AG09309 (cell line): Measurements from ENCODE around the gene ACTL9.

Experiments
- DNase-seq: peaks from one replicate; pipeline ENCODE4 v3.0.0-alpha.2; 2010; ENCODE audit warnings: low read depth
- H3K4me3 ChIP-seq: 2 replicates; pipeline ENCODE4 v1.5.1; 2011; ENCODE audit warnings: mild to moderate bottlenecking, low read depth, low read length, moderate library complexity; ENCODE audit not compliant: control insufficient read depth
- TF ChIP-seq, protein P1 (sequence below): IDR thresholded peaks from 2 replicates; pipeline ENCODE4 v1.5.1; 2011; ENCODE audit warnings: mild to moderate bottlenecking, low read depth, low read length, inconsistent platforms; ENCODE audit not compliant: insufficient read depth, control insufficient read depth; ENCODE audit errors: missing control alignments

Gene ACTL9

DNA sequence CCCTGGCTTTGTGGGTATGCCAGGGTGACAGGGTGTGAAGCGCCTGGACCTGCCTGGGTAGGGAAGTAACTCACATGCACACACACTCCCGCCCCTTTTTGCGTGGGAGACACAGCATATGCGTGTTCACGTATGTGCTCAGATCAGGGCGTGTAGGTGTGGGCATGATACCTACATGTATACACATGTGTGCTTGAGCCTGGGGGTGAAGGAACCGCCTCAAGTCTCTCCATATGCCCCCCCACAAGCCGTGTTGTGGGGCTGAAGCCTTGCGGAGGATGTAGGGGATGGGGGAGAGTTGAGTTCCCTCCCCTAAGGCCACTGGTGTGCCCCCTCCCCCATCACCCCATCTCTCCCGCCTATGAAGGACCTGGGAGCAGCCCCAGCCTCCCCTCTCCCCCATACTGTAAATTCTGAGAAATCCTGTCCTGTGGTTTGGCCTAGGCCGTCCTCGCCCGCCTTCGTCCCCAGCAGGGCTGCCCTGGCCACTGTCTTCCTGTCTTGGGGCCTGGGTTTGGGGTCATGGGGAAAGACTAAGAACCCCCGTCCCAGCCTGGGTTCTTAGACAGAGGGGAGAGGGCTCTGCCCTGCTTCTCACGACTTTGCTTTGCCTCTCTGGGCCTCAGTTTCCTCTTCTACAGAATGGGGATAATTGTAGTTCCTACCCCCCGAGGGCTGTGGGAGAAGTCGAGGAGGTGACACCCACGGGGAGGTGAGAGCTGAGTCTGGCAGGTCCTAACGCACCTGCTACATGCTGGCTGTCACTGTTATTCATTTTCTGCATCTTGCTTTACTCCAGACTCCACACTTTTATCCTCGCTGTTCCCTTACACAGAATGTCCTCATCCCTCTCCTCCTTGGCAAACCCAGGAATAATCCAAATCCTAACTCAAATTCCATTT, 14.3 kb downstream of the ACTL9 start:
- TF ChIP-seq, protein P1, sequence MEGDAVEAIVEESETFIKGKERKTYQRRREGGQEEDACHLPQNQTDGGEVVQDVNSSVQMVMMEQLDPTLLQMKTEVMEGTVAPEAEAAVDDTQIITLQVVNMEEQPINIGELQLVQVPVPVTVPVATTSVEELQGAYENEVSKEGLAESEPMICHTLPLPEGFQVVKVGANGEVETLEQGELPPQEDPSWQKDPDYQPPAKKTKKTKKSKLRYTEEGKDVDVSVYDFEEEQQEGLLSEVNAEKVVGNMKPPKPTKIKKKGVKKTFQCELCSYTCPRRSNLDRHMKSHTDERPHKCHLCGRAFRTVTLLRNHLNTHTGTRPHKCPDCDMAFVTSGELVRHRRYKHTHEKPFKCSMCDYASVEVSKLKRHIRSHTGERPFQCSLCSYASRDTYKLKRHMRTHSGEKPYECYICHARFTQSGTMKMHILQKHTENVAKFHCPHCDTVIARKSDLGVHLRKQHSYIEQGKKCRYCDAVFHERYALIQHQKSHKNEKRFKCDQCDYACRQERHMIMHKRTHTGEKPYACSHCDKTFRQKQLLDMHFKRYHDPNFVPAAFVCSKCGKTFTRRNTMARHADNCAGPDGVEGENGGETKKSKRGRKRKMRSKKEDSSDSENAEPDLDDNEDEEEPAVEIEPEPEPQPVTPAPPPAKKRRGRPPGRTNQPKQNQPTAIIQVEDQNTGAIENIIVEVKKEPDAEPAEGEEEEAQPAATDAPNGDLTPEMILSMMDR = no peak
- H3K4me3 ChIP-seq = no peak overlapping the region
- no peak for DNase-seq

DNA sequence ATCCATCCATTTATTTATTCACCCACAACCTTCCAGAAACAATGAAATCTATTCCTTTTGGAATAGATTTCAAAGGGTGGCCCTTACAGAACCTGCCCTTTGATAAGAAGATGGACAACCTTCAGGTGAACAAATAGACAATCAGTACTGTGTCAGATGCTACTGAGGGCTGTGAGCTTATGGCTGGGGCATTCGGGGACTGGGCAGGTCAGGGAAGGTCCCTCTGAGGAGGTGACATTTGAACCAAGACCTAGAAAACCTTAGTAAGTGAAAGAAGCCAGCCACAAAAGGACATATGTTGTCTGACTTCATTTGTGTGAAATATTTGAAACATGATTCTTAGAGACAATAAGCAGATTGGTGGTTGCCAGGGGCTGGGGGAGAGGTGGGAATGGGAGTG, 15.7 kb downstream of the ACTL9 start:
- H3K4me3 ChIP-seq = no peak overlapping the region
- no peak for DNase-seq
- TF ChIP-seq, protein P1 = no peak

DNA sequence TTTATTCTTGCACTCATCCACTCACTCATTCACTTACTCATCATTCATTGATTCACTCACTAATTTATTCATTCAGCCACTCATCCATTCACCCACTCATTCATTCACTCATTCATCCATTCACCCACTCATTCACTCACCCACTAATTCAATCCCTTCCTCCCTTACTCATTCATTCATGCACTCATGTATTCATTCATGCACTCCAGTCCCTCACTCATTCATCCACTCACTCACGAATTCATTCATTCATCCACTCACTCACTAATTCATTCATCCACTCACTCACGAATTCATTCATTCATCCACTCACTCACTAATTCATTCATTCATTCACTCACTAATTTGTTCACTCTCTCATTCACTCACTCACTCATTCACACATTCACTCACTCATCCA, 16.1 kb downstream of the ACTL9 start:
- no peak for DNase-seq
- H3K4me3 ChIP-seq = no peak overlapping the region
- TF ChIP-seq, protein P1 = no peak

DNA sequence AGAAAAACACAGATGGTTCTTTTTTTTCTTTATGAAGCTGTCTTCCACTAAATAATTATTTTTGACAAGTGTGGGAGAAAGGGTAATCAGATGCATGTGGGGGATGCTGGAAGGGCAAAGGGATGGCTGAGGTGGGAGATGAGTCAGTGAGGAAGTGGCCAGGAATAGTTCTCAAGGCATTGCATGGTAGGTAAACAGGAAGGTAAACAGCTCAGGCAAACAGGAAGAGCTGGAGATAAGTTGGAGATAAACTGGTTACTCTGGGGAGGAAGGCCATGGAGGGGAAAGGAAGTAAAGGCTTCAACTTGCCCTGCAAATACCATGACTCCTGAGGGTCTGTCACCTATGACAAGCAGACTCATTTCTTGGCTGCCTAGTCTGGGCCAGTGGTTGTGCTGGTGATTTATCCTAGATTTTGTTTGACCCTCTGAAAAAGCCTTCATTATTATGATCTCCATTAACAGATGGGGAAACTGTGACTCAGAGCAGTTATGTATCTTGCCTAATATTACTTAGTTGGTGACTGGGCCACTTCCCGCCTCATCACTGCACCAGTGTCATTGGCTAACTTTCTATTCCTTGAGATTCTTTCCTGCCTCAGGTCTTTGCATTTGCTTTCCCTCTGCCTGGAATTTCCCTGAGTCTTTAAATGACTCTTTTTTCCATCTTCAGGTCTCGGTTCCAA, 17.1 kb downstream of the ACTL9 start:
- DNase-seq = no peak
- TF ChIP-seq, protein P1 = no peak
- no peak overlapping the region for H3K4me3 ChIP-seq

DNA sequence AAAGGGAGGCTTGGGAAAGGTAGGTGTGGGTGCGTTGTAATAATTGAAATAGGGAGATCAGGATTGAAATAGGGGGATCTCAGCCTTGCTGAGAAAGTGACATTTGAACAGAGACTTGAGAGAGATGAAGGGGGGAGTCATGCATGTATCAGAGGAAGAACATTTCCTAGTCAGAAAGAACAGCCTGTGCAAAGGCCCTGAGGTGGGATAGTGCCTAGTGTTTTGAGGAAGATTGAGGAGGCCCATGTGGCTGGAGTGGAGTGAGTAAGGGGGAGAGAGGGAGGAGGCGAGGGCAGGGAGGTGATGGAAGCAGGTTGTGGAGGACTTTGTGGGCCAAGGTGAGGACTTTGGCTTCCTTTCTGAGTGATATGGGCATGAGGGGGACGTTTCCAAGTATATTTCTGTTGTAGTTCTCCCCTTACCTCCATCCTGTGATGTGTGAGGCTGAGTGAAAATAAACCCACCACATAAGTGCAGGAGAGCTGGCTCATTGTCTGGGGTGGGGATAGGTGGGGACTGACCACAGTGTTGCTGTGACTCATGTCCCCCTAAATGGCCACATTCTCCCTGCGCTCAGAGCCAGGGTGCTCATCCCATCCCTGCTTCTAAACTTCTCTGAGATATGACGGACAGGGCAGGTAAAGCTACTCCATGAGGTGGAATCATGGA, 17.8 kb downstream of the ACTL9 start:
- TF ChIP-seq, protein P1 = no peak
- no peak for DNase-seq
- H3K4me3 ChIP-seq = no peak overlapping the region

DNA sequence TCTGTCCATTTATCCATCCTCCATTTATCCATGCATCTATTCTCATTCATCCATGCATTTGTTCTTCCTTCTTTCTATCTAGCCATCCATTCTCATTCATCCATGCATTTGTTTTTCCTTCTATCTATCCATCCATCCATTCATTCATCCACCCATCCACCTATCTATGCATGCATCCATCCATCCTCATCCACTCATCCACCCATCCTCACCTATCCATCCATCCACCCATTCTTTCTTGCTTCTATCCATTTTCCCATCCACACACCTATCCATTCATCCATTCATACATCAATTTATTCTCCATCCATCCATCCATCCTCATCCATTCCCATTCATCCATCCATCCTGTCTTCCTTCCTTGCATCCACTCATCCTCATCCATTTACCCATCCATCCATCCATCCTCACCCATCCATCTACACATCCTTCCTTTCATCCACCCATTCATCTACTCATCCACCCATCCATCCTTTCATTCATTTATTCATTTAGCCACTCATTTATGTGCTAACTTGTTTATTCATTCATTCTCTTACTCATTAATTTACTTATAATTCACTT, 20.3 kb downstream of the ACTL9 start:
- no peak for DNase-seq
- TF ChIP-seq, protein P1 = no peak
- no peak overlapping the region for H3K4me3 ChIP-seq
